ENCODE measurements around the gene FSTL5.

DNA sequence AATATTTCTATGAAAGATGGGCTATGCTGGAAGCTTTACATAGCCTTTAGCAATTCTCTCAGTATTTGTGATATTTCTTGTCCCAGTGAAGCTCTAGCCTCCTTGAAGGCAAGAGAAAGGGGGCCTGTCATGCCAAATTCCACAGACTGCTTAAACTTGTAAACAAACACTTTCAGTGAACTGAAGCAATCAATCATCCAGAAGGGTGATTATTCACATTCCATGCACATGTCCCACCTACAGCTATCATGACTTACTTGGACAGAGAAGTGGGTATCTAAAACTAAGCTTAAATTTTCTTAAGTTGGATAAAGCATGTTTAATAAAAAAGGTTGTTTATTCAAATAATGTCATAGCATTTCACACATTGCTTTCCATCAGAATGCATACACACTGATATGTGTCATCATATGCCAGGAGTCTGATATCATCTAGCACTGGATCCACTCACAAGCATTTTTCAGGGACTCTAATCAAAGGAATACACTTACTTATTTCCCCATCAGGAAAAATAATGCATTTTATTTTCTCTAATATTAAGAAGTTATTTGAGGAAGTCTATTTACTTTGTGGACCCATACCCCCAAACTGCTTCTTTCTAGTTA lies 1.2 kb upstream of the FSTL5 start:
- TF ChIP-seq, protein P1, sequence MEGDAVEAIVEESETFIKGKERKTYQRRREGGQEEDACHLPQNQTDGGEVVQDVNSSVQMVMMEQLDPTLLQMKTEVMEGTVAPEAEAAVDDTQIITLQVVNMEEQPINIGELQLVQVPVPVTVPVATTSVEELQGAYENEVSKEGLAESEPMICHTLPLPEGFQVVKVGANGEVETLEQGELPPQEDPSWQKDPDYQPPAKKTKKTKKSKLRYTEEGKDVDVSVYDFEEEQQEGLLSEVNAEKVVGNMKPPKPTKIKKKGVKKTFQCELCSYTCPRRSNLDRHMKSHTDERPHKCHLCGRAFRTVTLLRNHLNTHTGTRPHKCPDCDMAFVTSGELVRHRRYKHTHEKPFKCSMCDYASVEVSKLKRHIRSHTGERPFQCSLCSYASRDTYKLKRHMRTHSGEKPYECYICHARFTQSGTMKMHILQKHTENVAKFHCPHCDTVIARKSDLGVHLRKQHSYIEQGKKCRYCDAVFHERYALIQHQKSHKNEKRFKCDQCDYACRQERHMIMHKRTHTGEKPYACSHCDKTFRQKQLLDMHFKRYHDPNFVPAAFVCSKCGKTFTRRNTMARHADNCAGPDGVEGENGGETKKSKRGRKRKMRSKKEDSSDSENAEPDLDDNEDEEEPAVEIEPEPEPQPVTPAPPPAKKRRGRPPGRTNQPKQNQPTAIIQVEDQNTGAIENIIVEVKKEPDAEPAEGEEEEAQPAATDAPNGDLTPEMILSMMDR (IDR thresholded peaks at IDR 0.05; ENCODE audit: insufficient read depth, low read length, poor library complexity, severe bottlenecking): no peak
- no peak for TF ChIP-seq EZH2phosphoT487 (conservative IDR thresholded peaks at IDR 0.05; ENCODE audit: low read length)

All from SU-DHL-6 (cell line).